Measurements from ENCODE around the gene ADPRH. TPM values are rescaled to one million over a fixed set of nuclear protein-coding genes. Genes with fewer than 3 reads are reported as not detected.
"Not testable (repeated sequence)": the region's sequence is repeated elsewhere in the genome, so short reads cannot be mapped to it uniquely, and the experiment has no call there.

ADPRH gene
- total RNA-seq, 1 donor from 2014 or later = 3.7 TPM

DNA sequence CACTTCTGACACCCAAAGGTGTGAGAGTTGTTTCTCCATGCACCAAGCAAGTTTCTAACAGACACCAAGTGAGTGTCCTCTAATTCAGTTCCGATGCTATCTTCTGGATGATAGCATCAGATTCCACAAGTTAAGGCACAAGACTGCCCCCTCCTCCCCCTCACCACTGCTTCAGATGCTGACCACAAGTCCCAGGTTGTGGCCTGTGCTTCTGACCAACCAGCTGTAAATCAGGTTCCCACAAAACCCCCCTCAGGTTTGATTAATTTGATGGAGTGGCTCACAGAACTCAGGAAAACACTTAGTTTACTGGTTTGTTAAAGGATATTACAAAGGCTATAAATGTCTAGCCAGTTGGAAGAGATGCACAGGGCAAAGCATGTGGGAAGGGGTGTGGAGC lies 11.4 kb downstream of the ADPRH start:
- TF ChIP-seq, protein P1, sequence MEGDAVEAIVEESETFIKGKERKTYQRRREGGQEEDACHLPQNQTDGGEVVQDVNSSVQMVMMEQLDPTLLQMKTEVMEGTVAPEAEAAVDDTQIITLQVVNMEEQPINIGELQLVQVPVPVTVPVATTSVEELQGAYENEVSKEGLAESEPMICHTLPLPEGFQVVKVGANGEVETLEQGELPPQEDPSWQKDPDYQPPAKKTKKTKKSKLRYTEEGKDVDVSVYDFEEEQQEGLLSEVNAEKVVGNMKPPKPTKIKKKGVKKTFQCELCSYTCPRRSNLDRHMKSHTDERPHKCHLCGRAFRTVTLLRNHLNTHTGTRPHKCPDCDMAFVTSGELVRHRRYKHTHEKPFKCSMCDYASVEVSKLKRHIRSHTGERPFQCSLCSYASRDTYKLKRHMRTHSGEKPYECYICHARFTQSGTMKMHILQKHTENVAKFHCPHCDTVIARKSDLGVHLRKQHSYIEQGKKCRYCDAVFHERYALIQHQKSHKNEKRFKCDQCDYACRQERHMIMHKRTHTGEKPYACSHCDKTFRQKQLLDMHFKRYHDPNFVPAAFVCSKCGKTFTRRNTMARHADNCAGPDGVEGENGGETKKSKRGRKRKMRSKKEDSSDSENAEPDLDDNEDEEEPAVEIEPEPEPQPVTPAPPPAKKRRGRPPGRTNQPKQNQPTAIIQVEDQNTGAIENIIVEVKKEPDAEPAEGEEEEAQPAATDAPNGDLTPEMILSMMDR (IDR thresholded peaks at IDR 0.05; ENCODE audit: unreplicated experiment) = no peak
- peaks cover 9% of the 10 kb centered on the region for H3K9me3 Mint-ChIP-seq (ENCODE audit: low read depth)
- H3K36me3 Mint-ChIP-seq (ENCODE audit: insufficient read depth) = peaks cover 1% of the 10 kb centered on the region
- H3K4me1 Mint-ChIP-seq (ENCODE audit: low read depth) = no peaks in the 10 kb centered on the region
- DNase-seq (ENCODE audit: low spot score, unreplicated experiment) = no peak
- H3K27me3 Mint-ChIP-seq = peaks cover 7% of the 10 kb centered on the region
- no peak overlapping the region for H3K4me3 Mint-ChIP-seq (ENCODE audit: low read depth)
- H3K27ac Mint-ChIP-seq = no peak overlapping the region

DNA sequence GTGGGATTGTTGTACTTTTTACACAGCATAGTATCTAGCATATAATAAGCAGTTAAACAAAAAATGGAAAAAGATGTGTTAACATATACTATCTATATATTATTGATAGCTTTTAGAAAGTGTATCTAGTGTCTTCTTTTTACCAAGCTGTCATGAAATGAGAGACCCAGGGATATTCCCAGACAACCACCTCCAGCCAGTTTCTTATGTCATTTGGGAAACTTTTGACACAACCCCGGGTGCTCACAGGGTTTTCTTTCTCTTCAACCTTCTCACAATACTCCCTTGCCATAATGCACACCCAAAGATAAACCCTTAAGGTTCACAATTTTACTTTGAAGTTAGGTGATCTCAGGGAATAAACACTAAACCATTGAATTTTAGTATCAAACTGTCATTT lies 13.6 kb downstream of the ADPRH start:
- H3K36me3 Mint-ChIP-seq (ENCODE audit: insufficient read depth) = peaks cover 1% of the 10 kb centered on the region
- H3K4me1 Mint-ChIP-seq (ENCODE audit: low read depth) = peaks cover 7% of the 10 kb centered on the region
- TF ChIP-seq, protein P1 (IDR thresholded peaks at IDR 0.05; ENCODE audit: unreplicated experiment) = no peak
- peaks cover 9% of the 10 kb centered on the region for H3K9me3 Mint-ChIP-seq (ENCODE audit: low read depth)
- H3K27ac Mint-ChIP-seq = no peak overlapping the region
- DNase-seq (ENCODE audit: low spot score, unreplicated experiment) = no peak
- no peak overlapping the region for H3K4me3 Mint-ChIP-seq (ENCODE audit: low read depth)
- H3K27me3 Mint-ChIP-seq = peaks cover 10% of the 10 kb centered on the region

DNA sequence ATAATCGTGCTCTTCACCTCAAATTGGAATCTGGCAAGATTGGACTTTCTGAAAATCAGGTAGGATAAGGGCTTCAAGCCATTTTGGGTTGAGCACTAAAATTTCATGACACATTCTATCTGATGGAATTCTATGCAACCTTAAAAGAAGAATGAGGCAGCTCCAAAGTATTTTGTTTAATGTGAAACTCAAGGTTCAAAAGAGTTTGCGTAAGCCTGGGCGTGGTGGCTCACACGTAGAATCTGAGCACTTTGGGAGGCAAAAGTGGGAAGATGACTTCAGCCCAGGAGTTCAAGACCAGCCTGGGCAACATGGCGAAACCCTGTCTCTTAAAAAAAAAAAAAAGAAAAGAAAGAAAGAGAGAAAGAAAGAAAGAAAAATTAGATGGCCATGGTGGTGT lies 14.8 kb downstream of the ADPRH start:
- Mint-ChIP-seq H3K27ac (no peak overlapping the region), H3K36me3 (ENCODE audit: insufficient read depth) (peaks cover 1% of the 10 kb centered on the region), H3K4me1 (ENCODE audit: low read depth) (peaks cover 13% of the 10 kb centered on the region), H3K9me3 (ENCODE audit: low read depth) (peaks cover 9% of the 10 kb centered on the region), H3K4me3 (ENCODE audit: low read depth) (no peak overlapping the region), H3K27me3 (peaks cover 16% of the 10 kb centered on the region)
- DNase-seq (ENCODE audit: low spot score, unreplicated experiment) = no peak
- TF ChIP-seq, protein P1 (IDR thresholded peaks at IDR 0.05; ENCODE audit: unreplicated experiment) = no peak

DNA sequence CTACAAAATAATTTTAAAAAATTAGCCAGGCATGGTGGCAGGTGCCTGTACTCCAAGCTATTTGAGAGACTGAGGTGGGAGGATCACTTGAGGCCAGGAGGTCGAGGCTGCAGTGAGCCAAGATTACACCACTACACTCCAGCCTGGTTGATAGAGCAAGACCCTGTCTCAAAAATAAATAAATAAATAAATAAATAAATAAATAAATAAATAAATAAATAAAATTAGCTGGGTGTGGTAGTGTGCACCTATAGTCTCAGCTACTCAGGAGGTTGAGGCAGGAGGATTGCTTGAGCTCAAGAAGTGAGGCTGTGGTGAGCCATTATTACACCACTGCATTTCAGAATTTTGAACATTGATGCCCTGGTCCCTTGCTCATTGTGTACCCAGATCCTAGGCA lies 15.6 kb downstream of the ADPRH start:
- H3K4me3 Mint-ChIP-seq (ENCODE audit: low read depth); H3K36me3 Mint-ChIP-seq (ENCODE audit: insufficient read depth); H3K9me3 Mint-ChIP-seq (ENCODE audit: low read depth); H3K27ac Mint-ChIP-seq; DNase-seq (ENCODE audit: low spot score, unreplicated experiment): not testable (repeated sequence)
- peaks cover 13% of the 10 kb centered on the region for H3K27me3 Mint-ChIP-seq
- H3K4me1 Mint-ChIP-seq (ENCODE audit: low read depth) = peaks cover 13% of the 10 kb centered on the region

DNA sequence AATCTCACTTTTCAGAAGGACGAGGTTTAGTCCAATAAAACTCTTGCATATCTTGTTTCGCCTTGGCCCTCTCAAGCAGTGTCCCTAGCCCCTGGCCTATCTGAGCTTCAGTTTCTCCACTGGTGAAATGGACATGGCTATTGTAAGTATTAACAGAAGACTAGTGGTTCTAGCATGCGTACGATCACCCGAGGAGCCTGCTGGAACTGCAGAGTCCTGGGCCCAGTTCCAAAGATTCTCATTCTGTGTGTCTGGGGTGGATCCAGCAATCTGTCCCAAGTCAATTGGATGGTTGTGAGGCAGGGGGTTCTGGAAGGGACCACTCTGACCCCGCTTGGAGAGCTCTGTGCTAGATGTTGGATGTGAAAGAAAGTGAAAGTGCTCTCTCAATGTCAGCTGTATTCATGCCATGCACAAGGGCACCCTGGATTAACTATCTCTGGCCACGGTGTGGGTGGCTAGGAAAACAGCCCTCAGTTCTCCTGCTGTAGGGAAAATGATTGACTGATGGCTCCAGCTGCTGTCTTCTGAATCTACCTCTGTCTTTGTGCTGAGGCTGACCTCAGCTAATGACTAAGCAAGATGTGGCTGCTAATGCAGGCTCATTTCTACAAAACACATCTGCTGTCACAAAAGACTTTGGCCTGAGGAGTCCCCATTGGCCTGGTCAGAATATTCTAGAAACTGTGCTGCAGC lies 16.5 kb downstream of the ADPRH start:
- Mint-ChIP-seq H3K36me3 (ENCODE audit: insufficient read depth) (no peaks in the 10 kb centered on the region), H3K27ac (no peak overlapping the region), H3K4me3 (ENCODE audit: low read depth) (no peak overlapping the region), H3K27me3 (peaks cover 11% of the 10 kb centered on the region), H3K4me1 (ENCODE audit: low read depth) (peaks cover 13% of the 10 kb centered on the region), H3K9me3 (ENCODE audit: low read depth) (no peaks in the 10 kb centered on the region)
- TF ChIP-seq, protein P1 (IDR thresholded peaks at IDR 0.05; ENCODE audit: unreplicated experiment) = no peak
- no peak for DNase-seq (ENCODE audit: low spot score, unreplicated experiment)

DNA sequence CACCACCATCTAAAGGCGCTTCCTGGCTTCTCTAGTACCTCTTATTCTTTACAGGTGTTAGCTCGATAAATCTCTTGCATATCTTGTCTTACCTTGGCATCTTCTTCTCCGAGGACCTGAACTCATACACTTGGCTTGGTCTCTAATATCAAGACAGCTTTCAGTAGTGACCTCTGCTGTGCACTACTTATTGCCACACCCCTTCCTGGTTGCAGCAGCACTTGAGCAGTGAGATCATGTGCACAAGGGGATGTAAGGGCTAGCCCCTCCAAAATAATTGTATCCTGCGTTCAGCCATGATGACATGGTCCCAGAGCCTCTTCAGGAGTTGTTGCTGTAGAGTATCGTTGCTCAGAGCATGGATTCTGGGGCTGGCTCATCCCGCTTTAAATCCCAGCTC lies 17.1 kb downstream of the ADPRH start:
- Mint-ChIP-seq H3K36me3 (ENCODE audit: insufficient read depth) (no peaks in the 10 kb centered on the region), H3K9me3 (ENCODE audit: low read depth) (no peaks in the 10 kb centered on the region), H3K4me3 (ENCODE audit: low read depth) (no peak overlapping the region), H3K27me3 (peaks cover 11% of the 10 kb centered on the region), H3K27ac (no peak overlapping the region), H3K4me1 (ENCODE audit: low read depth) (peaks cover 13% of the 10 kb centered on the region)
- TF ChIP-seq, protein P1 (IDR thresholded peaks at IDR 0.05; ENCODE audit: unreplicated experiment) = no peak
- DNase-seq (ENCODE audit: low spot score, unreplicated experiment) = no peak
